Upper lobe of right lung (tissue), 1 donor: ENCODE measurements around the gene SAMD4A. TPM values are rescaled to one million over a fixed set of nuclear protein-coding genes. Genes with fewer than 3 reads are reported as not detected.
A peak's percentile ranks its signal among the peaks of the same experiment; 100 is the strongest.

Experiments
- ATAC-seq: fragments of 200-7000 bp; cut with Tn5 transposase; one replicate; pipeline ENCODE4 v1.9.1; 2020; ENCODE audit warnings: mild to moderate bottlenecking, moderate library complexity
- DNase-seq: peaks from one replicate; pipeline ENCODE4 v3.0.0-alpha.2; 2020
- H3K27ac ChIP-seq: fragments of 200-600 bp; one replicate; pipeline ENCODE4 v1.8.0; 2022
- H3K27me3 ChIP-seq: fragments of 200-600 bp; one replicate; pipeline ENCODE4 v1.8.0; 2022; ENCODE audit warnings: mild to moderate bottlenecking
- H3K36me3 ChIP-seq: fragments of 200-600 bp; one replicate; pipeline ENCODE4 v1.8.0; 2022
- H3K4me1 ChIP-seq: fragments of 200-600 bp; one replicate; pipeline ENCODE4 v1.8.0; 2022
- H3K4me3 ChIP-seq: fragments of 200-600 bp; one replicate; pipeline ENCODE4 v1.8.0; 2022; ENCODE audit warnings: mild to moderate bottlenecking
- H3K9me3 ChIP-seq: fragments of 200-600 bp; one replicate; pipeline ENCODE4 v1.8.0; 2022
- CTCF ChIP-seq: fragments of 200-600 bp; IDR thresholded peaks from one replicate; pipeline ENCODE4 v1.8.0; 2022; ENCODE audit warnings: antibody characterized with exemption
- intact Hi-C: fragments of 100-400 bp; cut with DNase I; formaldehyde crosslinking; loops from one replicate; pipeline ENCODE4 v1.11.0; 2022
- total RNA-seq: library from RNA; stranded (reverse); fragmentation: NEBNext Ultra II Directional; extraction: Animal tissue kit (Norgen Biotek cat#: 25700); gene quantifications from one replicate; pipeline ENCODE4 v1.2.1, GENCODE V29; 2021
- donor health status: DM: no; HTN: yes; CAD: no; lungs with severe emphysema.

SAMD4A gene
- total RNA-seq, 1 donor from 2014 or later: 39.1 TPM

- peak; percentile 87 for ATAC-seq
- TF ChIP-seq CTCF: no peak
- no peak overlapping the region for H3K4me3 ChIP-seq
- no peak for DNase-seq
- no peaks in the 10 kb centered on the region for H3K9me3 ChIP-seq
- H3K36me3 ChIP-seq: peaks cover 8% of the 10 kb centered on the region
- intact Hi-C loops: no loop called here
- H3K4me1 ChIP-seq: peaks cover 13% of the 10 kb centered on the region
- no peak overlapping the region for H3K27ac ChIP-seq
- H3K27me3 ChIP-seq: no peaks in the 10 kb centered on the region
Measured at GRCh38 chr14:54698966-54699530, 132.1 kb downstream of the SAMD4A start.

- intact Hi-C loops: no loop called here
- TF ChIP-seq CTCF: no peak
- H3K4me3 ChIP-seq: no peak overlapping the region
- peaks cover 13% of the 10 kb centered on the region for H3K4me1 ChIP-seq
- H3K36me3 ChIP-seq: peaks cover 8% of the 10 kb centered on the region
- no peak overlapping the region for H3K27ac ChIP-seq
- no peak for ATAC-seq
- H3K9me3 ChIP-seq: no peaks in the 10 kb centered on the region
- H3K27me3 ChIP-seq: no peaks in the 10 kb centered on the region
- DNase-seq: no peak
Measured at GRCh38 chr14:54699735-54700134, 132.8 kb downstream of the SAMD4A start.

- peaks cover 8% of the 10 kb centered on the region for H3K36me3 ChIP-seq
- intact Hi-C loops: no loop called here
- no peak for ATAC-seq
- no peak for TF ChIP-seq CTCF
- no peaks in the 10 kb centered on the region for H3K27me3 ChIP-seq
- H3K27ac ChIP-seq: no peak overlapping the region
- peaks cover 13% of the 10 kb centered on the region for H3K4me1 ChIP-seq
- DNase-seq: no peak
- H3K4me3 ChIP-seq: no peak overlapping the region
- H3K9me3 ChIP-seq: no peaks in the 10 kb centered on the region
Measured at GRCh38 chr14:54700717-54701116, 133.8 kb downstream of the SAMD4A start.

- intact Hi-C loops: no loop called here
- Histone ChIP-seq H3K9me3 (no peaks in the 10 kb centered on the region), H3K27ac (no peak overlapping the region), H3K4me3 (no peak overlapping the region), H3K36me3 (peaks cover 8% of the 10 kb centered on the region), H3K4me1 (peaks cover 13% of the 10 kb centered on the region), H3K27me3 (no peaks in the 10 kb centered on the region)
- DNase-seq (no peak), ATAC-seq (no peak)
- TF ChIP-seq CTCF: no peak
Measured at GRCh38 chr14:54702014-54702491, 135.1 kb downstream of the SAMD4A start.

- Histone ChIP-seq H3K4me1 (peaks cover 13% of the 10 kb centered on the region), H3K4me3 (no peak overlapping the region), H3K27me3 (no peaks in the 10 kb centered on the region), H3K36me3 (peaks cover 8% of the 10 kb centered on the region), H3K27ac (no peak overlapping the region), H3K9me3 (no peaks in the 10 kb centered on the region)
- DNase-seq (no peak), ATAC-seq (no peak)
- intact Hi-C loops: no loop called here
- no peak for TF ChIP-seq CTCF
Measured at GRCh38 chr14:54702492-54702891, 135.6 kb downstream of the SAMD4A start.

- H3K4me3 ChIP-seq: no peak overlapping the region
- no peak overlapping the region for H3K27ac ChIP-seq
- ATAC-seq (no peak), DNase-seq (no peak)
- no peak for TF ChIP-seq CTCF
- intact Hi-C loops: no loop called here
- H3K27me3 ChIP-seq: no peaks in the 10 kb centered on the region
- H3K4me1 ChIP-seq: peaks cover 13% of the 10 kb centered on the region
- peaks cover 8% of the 10 kb centered on the region for H3K36me3 ChIP-seq
- H3K9me3 ChIP-seq: no peaks in the 10 kb centered on the region
Measured at GRCh38 chr14:54703082-54703481, 136.2 kb downstream of the SAMD4A start.
